SU-DHL-6 (cell line): ENCODE results near the gene GP5.

Experiments used
- H2AFZ ChIP-seq: fragments of 200-600 bp; sonication (generic); 2 replicates; pipeline ENCODE4 v1.6.1; 2014; ENCODE audit warnings: low read depth, mild to moderate bottlenecking, moderate library complexity, mixed read lengths, antibody characterized with exemption, low read length; ENCODE audit not compliant: severe bottlenecking
- H3F3A ChIP-seq: fragments of 200-600 bp; shearing (Covaris generic); 2 replicates; pipeline ENCODE4 v1.6.0; 2016; ENCODE audit warnings: antibody characterized with exemption, mild to moderate bottlenecking; ENCODE audit not compliant: insufficient read depth
- H3K27ac ChIP-seq: fragments of 200-600 bp; sonication (generic); 2 replicates; pipeline ENCODE4 v1.5.1; 2016; ENCODE audit warnings: low read depth, mild to moderate bottlenecking, low read length, moderate library complexity, mixed read lengths
- H3K27me3 ChIP-seq: fragments of 200-600 bp; sonication (generic), shearing (Covaris generic); 2 replicates; pipeline ENCODE4 v1.6.0; 2014; ENCODE audit warnings: mild to moderate bottlenecking, low read length
- H3K36me3 ChIP-seq: fragments of 200-600 bp; sonication (generic); 2 replicates; pipeline ENCODE4 v1.6.1; 2014; ENCODE audit warnings: mild to moderate bottlenecking, low read length, mixed read lengths
- H3K4me2 ChIP-seq: fragments of 300-600, 200-600 bp; shearing (Covaris generic), sonication (generic); 2 replicates; pipeline ENCODE4 v1.6.0; 2014; ENCODE audit warnings: low read length, low read depth, mild to moderate bottlenecking; ENCODE audit not compliant: poor library complexity, severe bottlenecking
- H3K4me3 ChIP-seq: fragments of 200-600 bp; sonication (generic); 2 replicates; pipeline ENCODE4 v1.5.1; 2014; ENCODE audit warnings: antibody characterized with exemption, low read length, mild to moderate bottlenecking, mixed read lengths; ENCODE audit not compliant: insufficient read depth, poor library complexity, severe bottlenecking
- H3K79me2 ChIP-seq: fragments of 200-600 bp; sonication (generic); 2 replicates; pipeline ENCODE4 v1.6.1; 2014; ENCODE audit warnings: mild to moderate bottlenecking, low read length, moderate library complexity; ENCODE audit not compliant: insufficient read depth
- H3K9ac ChIP-seq: fragments of 200-600 bp; sonication (generic); 2 replicates; pipeline ENCODE4 v1.7.0; 2014; ENCODE audit warnings: mild to moderate bottlenecking, low read length
- H3K9me2 ChIP-seq: fragments of 200-600 bp; sonication (generic); replicated peaks from 2 replicates; pipeline ENCODE4 v1.6.1; 2014; ENCODE audit warnings: low read length; ENCODE audit not compliant: insufficient read depth
- H3K9me3 ChIP-seq: fragments of 200-600 bp; sonication (generic); 2 replicates; pipeline ENCODE4 v1.6.1; 2014; ENCODE audit warnings: low read length, mixed read lengths; ENCODE audit not compliant: insufficient read depth
- H4K20me1 ChIP-seq: fragments of 200-600 bp; sonication (generic); 2 replicates; pipeline ENCODE4 v1.6.1; 2014; ENCODE audit warnings: low read depth, mild to moderate bottlenecking, antibody characterized with exemption, low read length, moderate library complexity, mixed read lengths
- EZH2phosphoT487 ChIP-seq: fragments of 200-600 bp; sonication (generic), shearing (Covaris generic); conservative IDR thresholded peaks from 2 replicates; pipeline ENCODE4 v1.6.1; 2018; ENCODE audit warnings: mild to moderate bottlenecking, antibody characterized with exemption, low read length, moderate library complexity, mixed read lengths
- TF ChIP-seq, protein P1 (sequence below): fragments of 200-600 bp; sonication (generic); IDR thresholded peaks from one replicate; pipeline ENCODE4 v1.5.1; 2017; ENCODE audit warnings: antibody characterized with exemption, mild to moderate bottlenecking, low read length, moderate library complexity; ENCODE audit not compliant: insufficient read depth, poor library complexity, severe bottlenecking

Gene GP5

DNA sequence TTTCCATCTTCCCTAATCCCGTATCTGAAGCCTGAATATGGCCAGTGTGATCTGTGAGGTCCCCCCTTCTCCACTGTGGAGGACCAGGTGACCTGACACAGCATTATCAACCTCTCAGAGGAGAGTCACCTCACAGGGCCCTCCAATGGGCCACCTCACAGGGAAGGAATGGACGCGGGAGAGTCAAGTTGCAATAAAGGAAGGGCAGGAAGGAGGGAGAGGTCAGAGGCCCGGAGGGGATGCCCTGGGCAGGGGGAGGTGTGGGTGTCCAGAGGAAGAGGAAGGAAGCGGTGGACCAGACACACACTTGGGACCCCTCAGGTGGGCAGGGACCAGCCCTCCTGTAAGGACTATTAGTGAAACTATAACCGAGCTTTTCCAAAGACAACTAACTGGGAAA is 14.9 kb downstream of the GP5 start:
- Histone ChIP-seq H3K27me3 (no peaks in the 10 kb centered on the region), H3K79me2 (no peaks in the 10 kb centered on the region), H3F3A (no peaks in the 10 kb centered on the region), H3K9ac (no peak overlapping the region), H3K9me3 (no peaks in the 10 kb centered on the region), H3K4me3 (no peak overlapping the region), H3K4me2 (no peak overlapping the region), H3K27ac (no peak overlapping the region), H3K36me3 (no peaks in the 10 kb centered on the region), H3K9me2 (no peaks in the 10 kb centered on the region), H2AFZ (no peak overlapping the region), H4K20me1 (no peaks in the 10 kb centered on the region)
- TF ChIP-seq, protein P1, sequence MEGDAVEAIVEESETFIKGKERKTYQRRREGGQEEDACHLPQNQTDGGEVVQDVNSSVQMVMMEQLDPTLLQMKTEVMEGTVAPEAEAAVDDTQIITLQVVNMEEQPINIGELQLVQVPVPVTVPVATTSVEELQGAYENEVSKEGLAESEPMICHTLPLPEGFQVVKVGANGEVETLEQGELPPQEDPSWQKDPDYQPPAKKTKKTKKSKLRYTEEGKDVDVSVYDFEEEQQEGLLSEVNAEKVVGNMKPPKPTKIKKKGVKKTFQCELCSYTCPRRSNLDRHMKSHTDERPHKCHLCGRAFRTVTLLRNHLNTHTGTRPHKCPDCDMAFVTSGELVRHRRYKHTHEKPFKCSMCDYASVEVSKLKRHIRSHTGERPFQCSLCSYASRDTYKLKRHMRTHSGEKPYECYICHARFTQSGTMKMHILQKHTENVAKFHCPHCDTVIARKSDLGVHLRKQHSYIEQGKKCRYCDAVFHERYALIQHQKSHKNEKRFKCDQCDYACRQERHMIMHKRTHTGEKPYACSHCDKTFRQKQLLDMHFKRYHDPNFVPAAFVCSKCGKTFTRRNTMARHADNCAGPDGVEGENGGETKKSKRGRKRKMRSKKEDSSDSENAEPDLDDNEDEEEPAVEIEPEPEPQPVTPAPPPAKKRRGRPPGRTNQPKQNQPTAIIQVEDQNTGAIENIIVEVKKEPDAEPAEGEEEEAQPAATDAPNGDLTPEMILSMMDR, result no peak
- no peak for TF ChIP-seq EZH2phosphoT487

DNA sequence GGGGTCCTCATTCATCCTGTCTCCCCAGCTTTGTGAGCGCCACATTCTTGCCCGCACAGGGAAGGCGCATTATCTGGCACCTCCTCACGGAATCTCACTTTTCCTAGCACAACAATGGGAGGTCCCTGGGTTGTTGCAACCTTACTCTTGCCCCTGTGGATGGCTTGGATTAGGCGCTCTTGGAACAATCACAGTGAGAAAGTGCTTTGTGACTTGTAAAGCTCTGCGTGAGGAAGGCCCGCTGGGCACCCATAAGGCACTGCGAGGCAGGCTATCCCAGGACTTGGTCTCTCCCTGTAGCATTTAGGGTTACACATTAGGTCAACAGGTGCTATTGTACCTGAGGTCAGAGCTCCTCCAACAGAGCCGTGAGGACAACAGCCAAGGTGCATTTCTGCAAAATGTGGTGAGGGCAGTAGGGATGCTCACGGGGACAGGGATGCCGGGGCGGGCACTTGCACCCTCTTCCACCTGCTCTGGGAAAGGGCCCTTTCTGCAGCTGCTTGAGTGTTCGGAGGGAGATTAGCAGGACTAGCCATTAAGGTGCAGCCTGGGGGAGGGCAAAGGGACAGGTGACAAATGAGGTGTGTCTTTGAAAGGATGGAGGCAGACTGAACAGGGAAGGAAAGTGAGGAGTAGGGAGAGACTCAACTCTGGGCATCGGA is 15.7 kb downstream of the GP5 start:
- H3K79me2 ChIP-seq, result no peaks in the 10 kb centered on the region
- H3K36me3 ChIP-seq, result no peaks in the 10 kb centered on the region
- no peak overlapping the region for H3K4me3 ChIP-seq
- H3K9ac ChIP-seq, result no peak overlapping the region
- TF ChIP-seq, protein P1, result no peak
- TF ChIP-seq EZH2phosphoT487, result no peak
- H3K9me3 ChIP-seq, result no peaks in the 10 kb centered on the region
- no peaks in the 10 kb centered on the region for H4K20me1 ChIP-seq
- H3K27me3 ChIP-seq, result no peaks in the 10 kb centered on the region
- no peaks in the 10 kb centered on the region for H3K9me2 ChIP-seq
- no peak overlapping the region for H2AFZ ChIP-seq
- no peaks in the 10 kb centered on the region for H3F3A ChIP-seq
- no peak overlapping the region for H3K4me2 ChIP-seq
- no peak overlapping the region for H3K27ac ChIP-seq

DNA sequence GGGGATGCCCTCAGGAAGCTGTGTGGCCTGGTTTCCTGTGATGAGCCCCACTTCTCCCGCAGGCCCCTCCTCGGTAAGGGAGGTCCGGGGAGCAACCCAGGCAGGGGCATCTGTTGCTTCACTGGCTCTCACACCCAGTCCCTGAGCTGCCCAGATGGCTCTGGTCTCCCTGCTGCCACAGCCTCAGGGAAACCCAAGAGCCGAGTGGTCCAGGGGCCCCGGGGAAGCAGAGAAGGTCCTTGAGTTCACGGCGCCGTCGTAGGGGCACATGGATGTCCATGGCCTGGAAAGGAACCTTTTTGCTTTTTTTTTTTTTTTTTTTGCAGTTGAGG is 16.2 kb downstream of the GP5 start:
- Histone ChIP-seq H3K36me3 (no peaks in the 10 kb centered on the region), H2AFZ (no peak overlapping the region), H3K9ac (no peak overlapping the region), H3K27ac (no peak overlapping the region), H3K27me3 (no peaks in the 10 kb centered on the region), H3K79me2 (no peaks in the 10 kb centered on the region), H3K4me2 (no peak overlapping the region), H3K9me3 (no peaks in the 10 kb centered on the region), H3K4me3 (no peak overlapping the region), H3K9me2 (no peaks in the 10 kb centered on the region), H3F3A (no peaks in the 10 kb centered on the region), H4K20me1 (no peaks in the 10 kb centered on the region)
- TF ChIP-seq, protein P1, result no peak
- no peak for TF ChIP-seq EZH2phosphoT487
